ENCODE data around the gene CX3CR1. TPM values are rescaled to one million over a fixed set of nuclear protein-coding genes. Genes with fewer than 3 reads are reported as not detected.

Gene CX3CR1
- total and polyA plus RNA-seq, 2 of the 4 experiments (the other 2 are of a cell fraction), result not detected

- no CpG with 5 or more reads among the region's 4 CpGs for WGBS, 2 experiments (ENCODE audit: extremely low coverage in 2 of 2, insufficient read length in 1 of 2)
- ATAC-seq (ENCODE audit: low read depth), result no peak
- Histone ChIP-seq H2AK5ac (ENCODE audit: low read depth, low read length) (no peak overlapping the region), H2BK120ac (ENCODE audit: low read depth, low read length) (no peak overlapping the region), H3K27me3 (ENCODE audit: control insufficient read depth, insufficient read depth, low read length) (peaks cover 5% of the 10 kb centered on the region; the same call in 1 of the 2 replicates), H3K27ac (ENCODE audit: insufficient read depth, low read length) (no peak overlapping the region), H3K9me3 (ENCODE audit: control insufficient read depth, insufficient read depth, low read length) (no peaks in the 10 kb centered on the region), H3K9ac (ENCODE audit: low read depth, low read length) (no peak overlapping the region), H2AFZ (replicated peaks; ENCODE audit: low read length, poor library complexity) (no peak overlapping the region), H4K20me1 (ENCODE audit: insufficient read depth, low read length) (no peaks in the 10 kb centered on the region), H3K4me2 (ENCODE audit: low read depth, low read length) (no peak overlapping the region), H3K18ac (ENCODE audit: low read depth, low read length) (no peak overlapping the region), H4K8ac (ENCODE audit: low read depth in 2 of 2, low read length in 2 of 2) (no peak overlapping the region), H3K4ac (ENCODE audit: low read depth, low read length) (no peak overlapping the region), H3K36me3 (ENCODE audit: control insufficient read depth, insufficient read depth, low read length) (no peaks in the 10 kb centered on the region), H3K4me1 (ENCODE audit: control insufficient read depth, insufficient read depth, low read length) (peaks cover 2% of the 10 kb centered on the region; the same call in 1 of the 2 replicates), H2BK5ac (ENCODE audit: low read depth, low read length, poor library complexity, severe bottlenecking) (no peak overlapping the region), H3K56ac (ENCODE audit: extremely low read depth, insufficient read depth, low read length) (no peak overlapping the region), H3K14ac (replicated peaks; ENCODE audit: low read depth, low read length) (no peak overlapping the region), H3K23ac (ENCODE audit: low read depth, low read length) (no peak overlapping the region), H2BK20ac (ENCODE audit: low read depth, low read length) (no peak overlapping the region), H4K5ac (ENCODE audit: low read depth, low read length) (no peak overlapping the region), H2AK9ac (replicated peaks; ENCODE audit: low read depth, low read length, poor library complexity) (no peak overlapping the region), H3K4me3 (ENCODE audit: insufficient read depth, low read depth, low read length) (no peak overlapping the region), H3K79me1 (ENCODE audit: low read depth in 1 of 2, low read length in 2 of 2) (no peaks in the 10 kb centered on the region), H3K9me1 (ENCODE audit: insufficient read depth, low read length) (0 out of 2 replicates have a peak, but pooled peaks cover 2% of the 10 kb centered on the region), H4K91ac (ENCODE audit: insufficient read depth, low read depth, low read length) (no peak overlapping the region), H2BK15ac (ENCODE audit: low read depth, low read length) (no peak overlapping the region)
- BruUV-seq (replicated peaks), result no TSS peak
- TF ChIP-seq RCOR1 (IDR thresholded peaks at IDR 0.05; ENCODE audit: insufficient replicate concordance, low read length) (no peak), MAFK (IDR thresholded peaks at IDR 0.05; ENCODE audit: low read depth, low read length) (no peak), ELK1 (IDR thresholded peaks at IDR 0.05; ENCODE audit: borderline replicate concordance, low read depth, low read length) (no peak), BHLHE40 (IDR thresholded peaks at IDR 0.05; ENCODE audit: low read depth, low read length) (no peak), RFX5 (IDR thresholded peaks at IDR 0.05; ENCODE audit: low read depth, low read length) (no peak), CHD1 (IDR thresholded peaks at IDR 0.05; ENCODE audit: low read depth, low read length) (no peak), POLR2A (IDR thresholded peaks at IDR 0.05; ENCODE audit: low read depth, low read length) (no peak), SMC3 (IDR thresholded peaks at IDR 0.05; ENCODE audit: low read depth, low read length) (no peak), CEBPB (IDR thresholded peaks at IDR 0.05; ENCODE audit: low read depth, low read length) (no peak), CTCF (conservative IDR thresholded peaks at IDR 0.05; ENCODE audit: low read depth, low read length) (no peak), USF2 (IDR thresholded peaks at IDR 0.05; ENCODE audit: low read depth, low read length) (no peak), FOS (IDR thresholded peaks at IDR 0.05; ENCODE audit: low read depth, low read length) (no peak), NFE2L2 (IDR thresholded peaks at IDR 0.05; ENCODE audit: low read depth, low read length) (no peak), MXI1 (IDR thresholded peaks at IDR 0.05; ENCODE audit: borderline replicate concordance, low read depth, low read length) (no peak), MAZ (IDR thresholded peaks at IDR 0.05; ENCODE audit: borderline replicate concordance, low read depth, low read length) (no peak), RAD21 (IDR thresholded peaks at IDR 0.05; ENCODE audit: low read length) (no peak)
- intact Hi-C loops (cut with micrococcal nuclease), result no loop called here
- in situ Hi-C loops (cut with MboI; ENCODE audit: low sequenced_read_pairs), result no loop called here
- ChIA-PET CTCF (no interaction called here), POLR2A (ENCODE audit: unreplicated experiment) (no interaction called here)
- dilution Hi-C loops (cut with HindIII; ENCODE audit: low sequenced_read_pairs, unreplicated experiment), result no loop called here
- DNase-seq, result no peak
These were observed 29.6 kb downstream of the CX3CR1 start for GRCh38 chr3:39250116-39250747.
